HEK293T (cell line): Measurements from ENCODE around the gene APBA3.

Experiments used
- BHLHE40 ChIP-seq: fragments of 450-650 bp; IDR thresholded peaks from 2 replicates; pipeline ENCODE4 v1.6.1; 2016; ENCODE audit warnings: mild to moderate bottlenecking, moderate library complexity, borderline replicate concordance
- HDGF ChIP-seq: fragments of 450-650 bp; IDR thresholded peaks from 2 replicates; pipeline ENCODE4 v1.6.1; 2017; ENCODE audit warnings: antibody characterized with exemption, borderline replicate concordance
- SUZ12 ChIP-seq: fragments of 450-650 bp; IDR thresholded peaks from 2 replicates; pipeline ENCODE4 v1.6.1; 2016; ENCODE audit warnings: mild to moderate bottlenecking

DNA sequence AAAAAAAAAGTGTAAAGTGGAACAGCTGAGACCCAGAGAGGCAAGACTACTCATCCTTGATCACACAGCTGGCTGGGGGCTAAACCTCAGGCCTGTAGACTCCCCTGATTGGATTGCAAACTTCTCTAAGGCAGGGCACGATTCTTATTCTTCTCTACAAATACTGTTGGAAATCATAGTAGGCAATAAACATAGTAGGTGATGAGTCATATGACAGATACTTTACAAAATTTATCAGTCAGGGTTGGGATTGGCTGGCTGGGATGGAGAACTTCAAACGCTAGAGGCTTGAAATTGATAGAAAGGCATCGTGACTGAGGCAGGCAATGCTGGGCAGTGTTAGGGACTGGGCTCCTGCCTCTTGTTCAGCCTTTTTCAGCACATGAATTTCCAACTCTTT, 30.6 kb upstream of the APBA3 start:
- TF ChIP-seq BHLHE40 (no peak), SUZ12 (no peak), HDGF (no peak)
